Left ventricle myocardium superior (tissue), 1 donor: Measurements from ENCODE around the gene MTMR12. TPM values are rescaled to one million over a fixed set of nuclear protein-coding genes. Genes with fewer than 3 reads are reported as not detected.

Experiments
- total RNA-seq: library from RNA; stranded (reverse); fragmentation: NEBNext Ultra II Directional; extraction: Animal tissue kit (Norgen Biotek cat#: 25700); gene quantifications from one replicate; pipeline ENCODE4 v1.2.1, GENCODE V29; 2021
- donor health status: DM: no; HTN: yes; CAD: no; lungs with severe emphysema.

The MTMR12 gene
- total RNA-seq, 1 donor from 2014 or later, result 17.4 TPM

Other genes starting within 250 kb of the MTMR12 start
- gene GOLPH3, start 138.6 kb downstream of the MTMR12 start, total RNA-seq, result 41.2 TPM
- 51.6 TPM for gene ZFR, start 131.8 kb upstream of the MTMR12 start, total RNA-seq